Measurements from ENCODE around the gene FRAT1. TPM values are rescaled to one million over a fixed set of nuclear protein-coding genes. Genes with fewer than 3 reads are reported as not detected.

Gene FRAT1
- total and polyA plus RNA-seq, 10 of the 15 experiments (the other 5 are each of a cell fraction or from before 2014, with no cell fraction given): 0.07 to 0.73 (median 0.26) TPM

GRCh38 chr10:97292097-97292861 is 26.8 kb upstream of the FRAT1 start, which contains the start of gene ARHGAP19 (continued):
- TF ChIP-seq MEF2B (IDR thresholded peaks at IDR 0.05; ENCODE audit: partially characterized antibody, poor library complexity, severe bottlenecking) (no peak), RCOR1 (conservative IDR thresholded peaks at IDR 0.05; ENCODE audit: low read depth, low read length) (0 out of 2 replicates have a peak, but pooled peaks have one; percentile 59), E2F8 (IDR thresholded peaks at IDR 0.05; ENCODE audit: low read depth, partially characterized antibody) (no peak), STAT1 (conservative IDR thresholded peaks at IDR 0.05) (no peak), SREBF2 (IDR thresholded peaks at IDR 0.05; ENCODE audit: low read length) (no peak), SIX5 (IDR thresholded peaks at IDR 0.05; ENCODE audit: low read depth, low read length, severe bottlenecking) (peak; percentile 91), LARP7 (IDR thresholded peaks at IDR 0.05) (peak; percentile 67), ATF2 (IDR thresholded peaks at IDR 0.05; ENCODE audit: low read length) (no peak), HDAC2 (IDR thresholded peaks at IDR 0.05) (no peak), E2F4 (IDR thresholded peaks at IDR 0.05; ENCODE audit: low read depth, low read length) (peak; percentile 99), ESRRA (IDR thresholded peaks at IDR 0.05; ENCODE audit: low read length) (no peak), FOXK2 (IDR thresholded peaks at IDR 0.05) (no peak), USF2 (IDR thresholded peaks at IDR 0.05; ENCODE audit: borderline replicate concordance, low read depth, low read length) (no peak), SMAD5 (IDR thresholded peaks at IDR 0.05; ENCODE audit: low read depth) (no peak), TCF7 (IDR thresholded peaks at IDR 0.05; ENCODE audit: borderline replicate concordance) (no peak), CBX3 (IDR thresholded peaks at IDR 0.05; ENCODE audit: borderline replicate concordance, low read depth) (no peak), MXI1 (IDR thresholded peaks at IDR 0.05; ENCODE audit: low read depth, low read length) (peak; percentile 59; the same call in 1 of the 2 replicates), ASH2L (IDR thresholded peaks at IDR 0.05; ENCODE audit: borderline replicate concordance, low read depth) (no peak), KLF5 (IDR thresholded peaks at IDR 0.05; ENCODE audit: partially characterized antibody) (no peak), NR2C1 (IDR thresholded peaks at IDR 0.05) (peak; percentile 69), MTA3 (IDR thresholded peaks at IDR 0.05; ENCODE audit: borderline replicate concordance, low read length) (no peak), CBFB (IDR thresholded peaks at IDR 0.05; ENCODE audit: low read depth) (no peak), ATF7 (IDR thresholded peaks at IDR 0.05; ENCODE audit: low read depth) (0 out of 2 replicates have a peak, but pooled peaks have one; percentile 15), IRF4 (IDR thresholded peaks at IDR 0.05; ENCODE audit: low read depth, low read length) (no peak), HDGF (IDR thresholded peaks at IDR 0.05) (no peak; the same call in 1 of the 2 replicates)
